GM18499 (cell line): ENCODE results near the gene NEDD9.

Experiments used
- ATAC-seq: cut with Tn5 transposase; IDR thresholded peaks from one replicate; pipeline ENCODE4 v1.9.1; 2021; ENCODE audit warnings: moderate number of reproducible peaks; ENCODE audit not compliant: insufficient read depth, unreplicated experiment

Gene NEDD9

DNA sequence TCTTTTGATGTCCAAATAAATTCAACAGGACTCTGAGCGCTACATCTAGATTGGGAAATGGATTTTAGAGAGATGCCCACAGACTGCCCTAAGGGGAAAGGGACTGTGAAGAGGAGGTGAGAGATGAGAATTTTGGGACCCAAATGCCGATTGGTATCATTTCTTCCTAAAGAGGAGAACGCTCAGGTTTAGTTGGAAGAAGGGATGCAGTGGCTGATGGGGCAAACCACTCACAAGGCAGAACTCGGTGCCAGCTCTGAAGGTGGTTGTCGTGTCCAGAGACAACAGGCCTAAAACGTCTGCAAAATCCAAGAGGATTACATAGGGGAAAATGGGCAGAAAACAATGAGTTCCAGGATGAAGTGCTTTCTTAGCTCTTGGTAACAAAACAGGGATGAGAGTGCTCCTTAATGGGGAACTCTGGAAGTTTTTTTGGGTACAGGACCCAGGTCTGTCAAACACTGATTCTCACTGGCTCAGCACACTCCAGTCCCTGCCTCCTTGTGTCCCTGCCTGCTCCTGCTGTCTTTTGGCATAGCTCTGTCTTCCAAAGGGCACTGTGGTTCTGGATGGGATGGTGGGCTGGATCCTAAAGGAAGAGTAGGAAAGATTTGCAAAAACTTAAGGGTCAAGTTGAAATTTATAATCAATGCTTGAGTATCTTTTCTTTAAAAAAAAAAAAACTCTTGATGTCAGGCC lies 29.0 kb downstream of the NEDD9 start:
- no peak for ATAC-seq

- ATAC-seq = no peak
Observed at GRCh38 chr6:11202513-11203305, 29.8 kb downstream of the NEDD9 start.

DNA sequence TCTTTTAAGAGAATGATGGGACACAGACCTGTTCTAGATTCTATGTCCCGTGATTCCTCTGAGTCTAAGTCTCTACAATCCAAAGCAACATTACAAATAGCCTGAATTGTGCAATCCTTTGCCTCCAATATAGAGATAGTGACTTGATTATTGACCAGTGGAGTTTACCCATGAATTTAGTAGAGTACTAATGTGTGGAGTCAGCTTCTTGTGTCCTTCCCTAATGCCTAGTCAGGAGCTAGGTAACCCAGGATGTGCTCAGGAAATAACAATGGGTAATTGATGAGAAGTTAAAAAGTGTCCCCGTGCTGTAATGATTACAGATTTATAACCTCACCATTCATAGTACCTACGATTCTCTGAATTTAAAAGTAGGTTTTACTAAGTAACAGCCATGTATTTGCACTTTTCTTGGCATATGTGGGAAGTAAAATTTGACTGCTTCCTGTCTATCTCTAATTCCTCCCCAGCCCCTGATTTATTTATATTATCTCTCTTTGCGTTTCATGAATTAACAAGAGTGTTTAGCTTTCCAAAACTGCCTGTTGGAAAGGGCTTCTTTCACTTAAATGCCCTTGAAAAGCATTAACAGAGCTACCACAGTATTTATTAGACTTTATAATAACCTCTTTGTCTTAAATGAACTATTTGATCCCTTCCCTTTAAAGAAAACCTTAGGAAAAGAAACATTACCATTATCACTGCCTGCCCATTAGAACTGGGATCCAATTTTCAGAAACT lies 30.5 kb downstream of the NEDD9 start:
- no peak for ATAC-seq

GRCh38 chr6:11201015-11201414 lies 31.5 kb downstream of the NEDD9 start:
- ATAC-seq = no peak

- ATAC-seq = no peak
Observed at GRCh38 chr6:11200356-11200755, 32.1 kb downstream of the NEDD9 start.

DNA sequence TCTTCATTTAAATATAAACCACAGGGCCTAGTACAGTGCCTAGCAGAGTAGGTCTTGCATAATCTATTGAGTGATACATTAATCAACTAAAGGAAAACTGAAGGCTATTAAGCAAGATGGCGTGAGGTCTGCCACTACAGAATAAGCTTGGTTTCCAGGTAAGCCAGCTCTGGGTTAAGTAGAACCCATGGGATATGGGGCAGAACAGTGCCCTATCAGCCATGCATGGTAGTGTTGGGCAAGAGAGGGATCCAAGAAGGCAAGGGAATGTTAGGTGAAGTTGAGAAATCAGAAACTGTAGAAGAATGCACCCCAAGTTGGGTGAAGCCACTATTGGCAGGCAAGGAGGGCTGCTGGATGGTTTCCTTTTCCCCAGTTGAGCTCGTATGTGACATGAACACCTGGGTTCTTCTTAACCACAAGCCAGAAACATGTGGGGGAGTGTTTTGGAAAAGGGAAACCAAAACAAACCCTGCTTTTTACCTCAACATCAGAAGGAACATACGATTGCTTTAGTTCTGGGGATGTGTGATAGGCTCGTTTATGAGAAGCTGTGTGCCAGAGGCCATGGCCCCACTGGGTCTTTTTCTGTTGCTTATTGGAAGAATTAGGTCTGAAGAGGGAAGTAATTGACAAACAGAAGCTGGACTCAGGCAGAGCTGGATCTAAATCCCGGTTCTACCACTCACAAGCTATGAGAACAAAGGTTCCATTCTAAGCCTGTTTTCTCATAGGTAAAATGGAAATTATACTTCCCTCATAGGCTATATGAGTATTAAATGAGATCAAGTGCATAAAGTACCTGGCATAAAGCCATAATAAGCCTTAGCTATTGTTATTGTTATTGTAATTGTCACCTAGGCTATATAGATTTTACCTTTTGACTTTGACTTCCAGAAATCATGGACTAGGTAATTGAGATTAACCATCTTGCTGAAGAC lies 33.5 kb downstream of the NEDD9 start:
- no peak for ATAC-seq

DNA sequence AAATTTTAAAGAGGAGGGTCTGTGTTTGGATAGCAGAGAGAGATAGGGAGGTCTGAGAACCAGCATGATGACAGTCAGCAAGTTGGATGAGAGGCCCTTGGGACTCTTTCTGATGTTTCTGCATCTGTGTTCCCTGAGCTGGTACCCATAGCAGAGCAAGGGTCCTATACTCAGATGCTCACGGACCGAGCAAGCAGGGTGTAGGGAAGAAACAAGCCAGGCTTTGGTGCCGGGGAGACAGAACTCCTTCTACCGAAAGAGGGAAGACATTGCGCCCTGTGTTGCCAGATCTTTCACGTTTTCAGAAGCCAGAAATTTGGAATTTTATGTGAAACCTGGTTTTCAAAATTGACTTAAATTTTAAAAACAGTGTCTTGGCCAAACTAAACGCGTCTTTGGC lies 34.6 kb downstream of the NEDD9 start:
- ATAC-seq = no peak

GRCh38 chr6:11197175-11197536 lies 35.3 kb downstream of the NEDD9 start:
- no peak for ATAC-seq

DNA sequence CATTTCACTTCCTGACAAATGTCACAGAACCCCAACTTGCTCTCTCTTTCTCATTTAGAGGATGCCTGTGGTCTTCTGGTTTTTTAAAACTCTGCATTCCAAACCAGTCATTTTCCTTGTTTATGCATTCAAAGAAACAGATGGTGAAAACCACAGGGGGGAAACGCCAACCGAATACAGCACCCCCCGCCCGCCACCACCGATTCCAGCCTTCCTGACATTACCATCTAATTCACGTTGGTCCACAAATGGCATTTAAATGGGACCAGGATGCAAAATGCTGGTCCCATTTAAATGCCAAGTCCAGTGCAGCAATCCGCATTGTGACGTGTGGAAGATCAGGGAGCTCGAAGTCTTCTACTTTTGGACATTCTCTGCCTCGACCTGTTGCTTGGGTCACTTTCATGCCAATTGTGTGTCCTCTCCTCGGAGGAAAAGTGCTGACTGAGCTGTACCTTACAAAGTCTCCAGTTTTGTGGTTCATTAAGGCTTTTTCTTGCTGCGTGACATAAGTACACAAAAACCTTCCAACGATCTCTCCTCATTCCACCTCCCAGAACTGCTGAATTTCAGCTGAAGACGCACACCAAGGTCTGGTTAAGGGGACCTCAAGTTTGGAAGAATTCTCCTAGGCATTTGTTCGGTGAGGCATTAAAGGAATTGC lies 35.8 kb downstream of the NEDD9 start:
- no peak for ATAC-seq

DNA sequence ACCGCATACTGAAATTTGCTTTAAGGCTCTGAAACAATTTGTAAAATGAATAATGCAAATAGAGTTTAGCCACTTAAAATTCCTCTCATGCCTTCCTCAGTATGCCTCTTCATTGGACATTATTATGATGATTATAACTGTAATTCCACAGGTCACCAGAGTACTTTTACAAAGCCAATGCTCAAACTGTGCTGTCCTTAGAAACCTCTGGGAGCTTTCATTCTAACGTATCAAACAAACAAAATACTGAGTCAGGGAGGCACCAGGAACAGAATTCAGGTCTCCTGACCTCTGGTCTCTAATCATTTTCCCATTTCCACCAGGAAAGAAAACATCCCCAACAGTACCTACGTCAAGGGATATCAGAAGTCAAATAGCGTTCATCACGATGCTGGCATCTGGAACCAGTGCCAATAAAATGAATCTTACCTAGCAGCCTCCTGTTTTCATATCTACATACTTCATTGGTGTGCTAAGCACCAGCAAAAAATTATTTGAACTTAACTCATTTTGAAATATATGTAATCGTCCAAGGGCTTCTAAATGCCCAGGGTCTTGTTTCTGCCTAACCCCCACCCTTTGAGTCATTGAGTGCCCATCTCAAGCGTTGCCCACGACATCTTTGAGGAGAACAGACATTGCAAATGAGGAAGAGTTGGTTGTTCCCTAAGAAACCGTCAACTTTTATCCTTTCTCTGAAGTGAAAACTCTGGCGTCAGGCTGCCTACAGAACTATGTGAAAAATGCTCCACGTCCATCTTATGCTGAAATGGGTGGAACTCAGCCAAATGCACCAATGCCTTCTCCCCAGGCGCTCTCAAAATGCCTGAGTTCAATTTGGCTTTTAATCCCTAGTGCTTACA lies 37.9 kb downstream of the NEDD9 start:
- no peak for ATAC-seq

- no peak for ATAC-seq
Observed at GRCh38 chr6:11193434-11193833, 39.0 kb downstream of the NEDD9 start.

DNA sequence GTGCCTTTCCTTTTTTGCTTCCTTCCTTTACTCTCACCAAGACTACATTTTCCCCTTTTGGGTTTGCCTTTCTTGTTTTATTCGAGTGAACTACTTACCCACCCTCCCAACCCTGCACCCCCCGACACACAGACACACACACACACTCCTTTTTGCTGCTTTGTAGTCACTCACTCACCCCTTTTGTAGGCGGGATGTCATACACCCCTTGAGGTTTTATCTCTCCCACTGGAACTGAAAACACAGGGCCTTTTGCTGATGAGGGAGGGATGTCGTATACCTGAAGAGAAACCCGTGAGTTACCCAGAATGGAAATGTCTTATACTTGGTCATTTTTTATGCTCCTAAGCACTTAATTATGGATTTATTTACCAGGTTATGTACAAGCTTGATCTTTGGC lies 40.3 kb downstream of the NEDD9 start:
- ATAC-seq = no peak

GRCh38 chr6:11190625-11191245 lies 41.7 kb downstream of the NEDD9 start:
- ATAC-seq = no peak

DNA sequence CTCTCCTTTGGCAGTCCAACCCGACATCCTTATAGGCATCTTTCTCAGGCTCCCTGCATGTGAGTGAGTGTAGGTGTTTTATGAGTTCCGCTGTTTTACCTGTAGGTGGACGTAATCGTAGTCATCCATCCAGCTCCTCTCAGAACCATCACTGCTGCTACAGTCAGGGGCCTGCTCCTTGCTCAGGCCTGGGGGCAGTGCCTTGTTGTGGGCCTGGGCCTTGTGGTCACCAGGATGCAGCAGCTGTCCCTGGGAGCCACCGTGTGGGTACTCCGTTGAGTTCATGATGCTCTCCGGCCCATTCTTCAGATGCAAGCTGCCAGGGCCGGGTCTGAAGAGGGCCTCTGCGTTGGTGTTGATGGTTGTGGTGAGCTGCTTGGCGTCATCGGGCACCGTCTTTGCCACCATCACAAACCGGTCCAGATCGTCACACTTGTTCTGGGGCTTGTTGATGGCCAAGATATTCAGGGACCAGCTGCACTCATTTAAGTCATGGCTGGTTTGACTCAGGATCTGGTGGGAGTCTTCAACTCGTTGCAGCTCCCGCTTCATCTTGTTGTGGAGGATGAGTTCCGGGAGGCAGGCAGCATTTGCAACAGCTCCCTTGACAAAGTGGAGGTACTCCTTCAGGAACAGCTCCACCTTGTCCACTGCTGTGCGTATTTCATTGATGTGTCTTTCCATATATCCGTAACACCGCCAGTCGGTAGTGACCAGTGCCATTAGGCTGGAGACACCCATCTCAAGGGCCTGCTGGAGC lies 42.4 kb downstream of the NEDD9 start:
- no peak for ATAC-seq

DNA sequence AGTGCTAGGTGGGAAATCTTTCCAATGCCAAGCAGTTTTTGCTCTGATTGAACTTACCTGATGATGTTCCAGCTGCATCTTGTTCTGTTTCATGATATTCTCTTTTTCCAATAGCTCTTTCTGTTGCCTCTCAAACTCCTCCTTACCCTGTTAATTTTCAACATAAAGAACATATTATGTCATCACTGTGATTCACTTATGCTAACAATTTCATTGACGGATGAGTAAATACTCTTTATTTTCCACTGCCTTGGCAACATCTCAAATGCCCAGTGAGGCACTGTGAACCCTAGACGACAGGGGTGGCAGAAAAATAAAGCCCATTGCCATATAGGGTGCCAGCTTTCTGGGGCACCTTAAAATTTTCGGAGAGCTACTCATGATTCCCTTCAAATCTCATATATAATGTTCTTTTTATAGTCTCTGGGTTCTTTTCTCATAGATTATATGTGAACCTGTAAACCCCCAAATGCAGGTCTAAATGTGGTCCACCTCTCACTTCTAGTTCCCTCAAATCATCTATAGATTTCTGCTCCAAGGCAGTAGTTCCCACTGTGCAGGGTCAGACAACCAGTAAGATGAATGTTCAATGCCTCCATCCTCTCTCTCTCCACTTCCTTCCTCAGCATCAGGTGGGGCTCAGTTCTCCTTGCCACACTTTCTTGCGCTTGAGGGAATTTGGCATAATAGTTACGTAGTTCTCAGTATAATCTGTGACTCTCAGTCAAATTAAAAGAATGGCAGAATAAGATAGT lies 44.1 kb downstream of the NEDD9 start:
- ATAC-seq = no peak

GRCh38 chr6:11187301-11187700 lies 45.2 kb downstream of the NEDD9 start:
- ATAC-seq = no peak
